H1 (cell line): ENCODE data around the gene DXO. TPM values are rescaled to one million over a fixed set of nuclear protein-coding genes. Genes with fewer than 3 reads are reported as not detected.

ENCODE experiments used
- CTCF ChIA-PET: fragments of 300-600 bp; sonication (Branson Sonifier 250); formaldehyde crosslinking; loops from one replicate; lab custom pipeline; 2021; ENCODE audit not compliant: partially characterized antibody; lab: Charles Lee
- POLR2A ChIA-PET: fragments of 300-600 bp; sonication (Branson Sonifier 250); formaldehyde crosslinking; loops from one replicate; lab custom pipeline; 2021; ENCODE audit warnings: inconsistent platforms; ENCODE audit not compliant: partially characterized antibody; lab: Charles Lee
- DNase-seq, 2 experiments: peaks; one replicate each; pipeline versions ENCODE4 v3.0.0 to v3.0.0-alpha.2; 2010 to 2022; ENCODE audit warnings: low spot score in 2 of 2, low read depth in 1 of 2, mixed read lengths in 1 of 2
- FAIRE-seq: peaks from 2 replicates; lab custom pipeline; 2011; peaks lifted over from hg19 to GRCh38; lab: Jason Lieb, UNC
- H2AFZ ChIP-seq: 2 replicates; pipeline ENCODE4 v1.8.1; 2012; ENCODE audit warnings: low read length, inconsistent platforms
- H2AK5ac ChIP-seq: 2 replicates; pipeline ENCODE4 v1.6.1; 2013; ENCODE audit warnings: low read depth, low read length
- H2BK120ac ChIP-seq: replicated peaks from 2 replicates; pipeline ENCODE3; 2013; ENCODE audit warnings: low read depth, low read length, inconsistent platforms
- H2BK12ac ChIP-seq: 2 replicates; pipeline ENCODE4 v1.6.1; 2013; ENCODE audit warnings: low read depth, low read length
- H2BK15ac ChIP-seq: 2 replicates; pipeline ENCODE4 v1.6.1; 2013; ENCODE audit warnings: low read length
- H2BK20ac ChIP-seq: 2 replicates; pipeline ENCODE4 v1.6.1; 2013; ENCODE audit warnings: low read length
- H2BK5ac ChIP-seq: 2 replicates; pipeline ENCODE4 v1.6.1; 2013; ENCODE audit warnings: low read depth, low read length
- H3K14ac ChIP-seq: 2 replicates; pipeline ENCODE4 v1.6.1; 2013; ENCODE audit warnings: inconsistent platforms; ENCODE audit not compliant: insufficient read length
- H3K18ac ChIP-seq: 2 replicates; pipeline ENCODE4 v1.6.1; 2013; ENCODE audit warnings: low read length; ENCODE audit errors: extremely low read depth
- H3K23ac ChIP-seq: 2 replicates; pipeline ENCODE4 v1.6.1; 2013; ENCODE audit warnings: inconsistent platforms; ENCODE audit not compliant: insufficient read length
- H3K23me2 ChIP-seq: 2 replicates; pipeline ENCODE4 v1.6.1; 2013; ENCODE audit warnings: low read depth, low read length
- H3K27ac ChIP-seq: 2 replicates; pipeline ENCODE4 v1.6.1; 2011; ENCODE audit warnings: low read depth, low read length, inconsistent platforms
- H3K27me3 ChIP-seq, 4 experiments: replicated peaks in 1 of 4; 1 replicate in 1 of 4; 2 replicates in 3 of 4; pipeline versions ENCODE4 v1.6.1 to v1.8.1; 2011 to 2013; ENCODE audit warnings: low read length in 3 of 4, mild to moderate bottlenecking in 3 of 4, inconsistent platforms in 2 of 4, mixed read lengths in 2 of 4, moderate library complexity in 1 of 4; ENCODE audit not compliant: control insufficient read depth in 3 of 4, insufficient read depth in 3 of 4; ENCODE audit errors: extremely low read depth in 1 of 4
- H3K36me3 ChIP-seq, 4 experiments: 2 replicates each; pipeline versions ENCODE4 v1.6.1 to v1.8.1; 2011 to 2013; ENCODE audit warnings: mild to moderate bottlenecking in 4 of 4, low read length in 3 of 4, moderate library complexity in 2 of 4, control low read depth in 1 of 4, inconsistent platforms in 1 of 4; ENCODE audit not compliant: insufficient read depth in 4 of 4, control insufficient read depth in 2 of 4
- H3K4ac ChIP-seq: replicated peaks from 2 replicates; pipeline ENCODE3; 2013; ENCODE audit warnings: low read length, low read depth, mixed read lengths, inconsistent platforms; ENCODE audit not compliant: insufficient read length
- H3K4me1 ChIP-seq, 4 experiments: replicated peaks in 1 of 4; 1 replicate in 1 of 4; 2 replicates in 3 of 4; pipeline versions ENCODE4 v1.6.1 to v1.8.1; 2011 to 2013; ENCODE audit warnings: low read length in 3 of 4, inconsistent platforms in 2 of 4, mixed read lengths in 1 of 4; ENCODE audit not compliant: insufficient read depth in 4 of 4, control insufficient read depth in 3 of 4
- H3K4me2 ChIP-seq, 2 experiments: 2 replicates each; pipeline versions ENCODE4 v1.6.1 to v1.8.1; 2011 to 2013; ENCODE audit warnings: low read depth in 2 of 2, low read length in 2 of 2, control low read depth in 1 of 2, inconsistent platforms in 1 of 2, mild to moderate bottlenecking in 1 of 2; ENCODE audit not compliant: insufficient read depth in 1 of 2
- H3K4me3 ChIP-seq, 4 experiments: fragments of 200-600, 300-600 bp in 1 of 4; sonication (generic), shearing (Covaris generic), sonication (Bioruptor Twin) in 1 of 4; 2 replicates each; pipeline versions ENCODE4 v1.5.1 to v1.8.1; 2011 to 2016; ENCODE audit warnings: low read length in 4 of 4, low read depth in 3 of 4, control low read depth in 2 of 4, inconsistent platforms in 2 of 4, mild to moderate bottlenecking in 2 of 4, mixed read lengths in 1 of 4, moderate library complexity in 1 of 4; ENCODE audit not compliant: insufficient read depth in 2 of 4; ENCODE audit errors: extremely low read depth in 1 of 4
- H3K56ac ChIP-seq: replicated peaks from 2 replicates; pipeline ENCODE3; 2013; ENCODE audit warnings: low read depth, mild to moderate bottlenecking, mixed read lengths, low read length, inconsistent platforms; ENCODE audit not compliant: insufficient read length
- H3K79me1 ChIP-seq: 2 replicates; pipeline ENCODE4 v1.6.1; 2013; ENCODE audit warnings: low read depth, low read length, control low read depth
- H3K79me2 ChIP-seq, 2 experiments: 2 replicates each; pipeline versions ENCODE4 v1.6.1 to v1.8.1; 2012 to 2013; ENCODE audit warnings: low read length in 2 of 2, mild to moderate bottlenecking in 2 of 2, inconsistent platforms in 1 of 2; ENCODE audit not compliant: insufficient read depth in 2 of 2, control insufficient read depth in 1 of 2
- H3K9ac ChIP-seq, 4 experiments: replicated peaks in 1 of 4; 1 replicate in 1 of 4; 2 replicates in 3 of 4; pipeline versions ENCODE4 v1.6.1 to v1.8.1; 2011 to 2013; ENCODE audit warnings: low read depth in 3 of 4, low read length in 3 of 4, control low read depth in 2 of 4, mild to moderate bottlenecking in 2 of 4, moderate library complexity in 2 of 4, inconsistent platforms in 1 of 4; ENCODE audit errors: extremely low read depth in 1 of 4
- H3K9me3 ChIP-seq, 2 experiments: 2 replicates each; pipeline versions ENCODE4 v1.6.1 to v1.8.1; 2012 to 2013; ENCODE audit warnings: mild to moderate bottlenecking in 2 of 2, moderate library complexity in 2 of 2, control low read depth in 1 of 2, inconsistent platforms in 1 of 2, low read depth in 1 of 2, low read length in 1 of 2, mixed read lengths in 1 of 2; ENCODE audit not compliant: insufficient read depth in 2 of 2
- H4K20me1 ChIP-seq, 2 experiments: replicated peaks in 1 of 2; 2 replicates each; pipeline versions ENCODE3 to v1.8.1; 2011 to 2013; ENCODE audit warnings: inconsistent platforms in 2 of 2, low read length in 2 of 2, mild to moderate bottlenecking in 1 of 2; ENCODE audit not compliant: insufficient read depth in 2 of 2, control insufficient read depth in 1 of 2
- H4K5ac ChIP-seq: 2 replicates; pipeline ENCODE4 v1.6.1; 2013; ENCODE audit warnings: low read length, low read depth, mixed read lengths, inconsistent platforms; ENCODE audit not compliant: insufficient read length
- H4K8ac ChIP-seq: 2 replicates; pipeline ENCODE4 v1.8.0; 2013; ENCODE audit warnings: mild to moderate bottlenecking, moderate library complexity, low read length, inconsistent platforms; ENCODE audit not compliant: insufficient read depth; ENCODE audit errors: extremely low read depth
- H4K91ac ChIP-seq: replicated peaks from 2 replicates; pipeline ENCODE3; 2013; ENCODE audit warnings: low read length, mixed read lengths, inconsistent platforms; ENCODE audit not compliant: insufficient read length
- GABPA ChIP-seq: IDR thresholded peaks from 2 replicates; pipeline ENCODE4 v1.6.1; 2011; ENCODE audit warnings: mild to moderate bottlenecking, low read length, moderate library complexity, borderline replicate concordance; ENCODE audit not compliant: insufficient read depth
- SUZ12 ChIP-seq: fragments of 200-600 bp; sonication (generic); IDR thresholded peaks from 2 replicates; pipeline ENCODE4 v1.6.1; 2012; ENCODE audit warnings: mild to moderate bottlenecking, inconsistent platforms, low read length, moderate library complexity, mixed read lengths
- WGBS, 2 experiments: shearing (Covaris generic) in 1 of 2; methylation state at CpG; one replicate each; pipeline versions ENCODE4 v1.1.6 to v1.1.7; 2013 to 2015; ENCODE audit warnings: low lambda C conversion rate in 2 of 2, mixed read lengths in 2 of 2, inconsistent platforms in 1 of 2, low coverage in 1 of 2, missing lambda C conversion rate in 1 of 2; ENCODE audit not compliant: insufficient replicate concordance in 2 of 2, insufficient coverage in 1 of 2, insufficient read length in 1 of 2; ENCODE audit errors: extremely low coverage in 1 of 2, missing lambda C conversion rate in 1 of 2; 5-methylcytosine and 5-hydroxymethylcytosine counted together
- polyA plus RNA-seq, 7 experiments: library from polyadenylated mRNA; depleted of rRNA in 3 of 7; stranded (reverse) in 5 of 7; unstranded in 2 of 7; fragments of >200 nt in 5 of 7; fragments of 200-250 nt in 2 of 7; gene quantifications; 1 replicate in 5 of 7; 2 replicates in 1 of 7; 4 replicates in 1 of 7; pipeline versions ENCODE4 v1.2.1 to v1.2.3, GENCODE V29; 2011 to 2013; ENCODE audit warnings: missing spikeins in 2 of 7, mixed read lengths in 2 of 7
- total RNA-seq: library from RNA; stranded (reverse); fragmentation: NEBNext Ultra II Directional; extraction: Animal tissue kit (Norgen Biotek cat#: 25700); gene quantifications from 2 replicates; pipeline ENCODE4 v1.2.1, GENCODE V29; 2021
- TF ChIP-seq, protein P1 (sequence below): IDR thresholded peaks from 2 replicates; pipeline ENCODE4 v1.6.1; 2012; ENCODE audit warnings: inconsistent platforms

DXO gene
- total and polyA plus RNA-seq, 2 of the 8 experiments (the other 6 are each of a cell fraction or from before 2014, with no cell fraction given), result 14.7 to 23.9 TPM

DNA sequence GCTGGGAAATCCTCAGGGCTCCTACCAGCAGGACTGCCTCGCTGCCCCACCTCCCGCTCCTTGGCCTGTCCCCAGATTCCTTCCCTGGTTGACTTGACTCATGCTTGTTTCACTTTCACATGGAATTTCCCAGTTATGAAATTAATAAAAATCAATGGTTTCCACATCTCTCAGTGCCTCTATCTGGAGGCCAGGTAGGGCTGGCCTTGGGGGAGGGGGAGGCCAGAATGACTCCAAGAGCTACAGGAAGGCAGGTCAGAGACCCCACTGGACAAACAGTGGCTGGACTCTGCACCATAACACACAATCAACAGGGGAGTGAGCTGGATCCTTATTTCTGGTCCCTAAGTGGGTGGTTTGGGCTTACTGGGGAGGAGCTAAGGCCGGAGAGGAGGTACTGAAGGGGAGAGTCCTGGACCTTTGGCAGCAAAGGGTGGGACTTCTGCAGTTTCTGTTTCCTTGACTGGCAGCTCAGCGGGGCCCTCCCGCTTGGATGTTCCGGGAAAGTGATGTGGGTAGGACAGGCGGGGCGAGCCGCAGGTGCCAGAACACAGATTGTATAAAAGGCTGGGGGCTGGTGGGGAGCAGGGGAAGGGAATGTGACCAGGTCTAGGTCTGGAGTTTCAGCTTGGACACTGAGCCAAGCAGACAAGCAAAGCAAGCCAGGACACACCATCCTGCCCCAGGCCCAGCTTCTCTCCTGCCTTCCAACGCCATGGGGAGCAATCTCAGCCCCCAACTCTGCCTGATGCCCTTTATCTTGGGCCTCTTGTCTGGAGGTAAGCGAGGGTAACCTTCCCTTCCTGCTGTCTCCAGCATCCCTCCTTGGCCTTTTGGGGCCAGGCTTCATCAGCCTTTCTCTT, 26.2 kb downstream of the DXO start, which contains the start of gene CFB:
Gene CFB, plus strand, starts transcription at position 589 of the 863 bp plus-strand sequence. Its CDS starts 127 bp downstream, at position 716.
- Histone ChIP-seq H3K27ac (no peak within 1 kb of the TSS), H3K4me2 (no peak within 1 kb of the TSS)
- no peak for FAIRE-seq

More for the DNA sequence above, 26.2 kb downstream of the DXO start, which contains the start of gene CFB:
- H4K8ac ChIP-seq, result peak within 1 kb of the TSS; percentile 64; the same call in 1 of the 2 replicates
- H3K9ac ChIP-seq, result no peak within 1 kb of the TSS
- H2BK12ac ChIP-seq, result no peak within 1 kb of the TSS
- H3K18ac ChIP-seq, result no peak within 1 kb of the TSS
- CTCF ChIA-PET, result interaction anchor here (0.7 to 2.0 kb wide), 6 partner anchors 10 to 102 kb away, joined by 3 to 6 read pairs (median 3); no protein-coding TSS in a partner anchor
- H3K4me3 ChIP-seq, result no peak within 1 kb of the TSS
- no peak within 1 kb of the TSS for H4K5ac ChIP-seq
- no peak within 1 kb of the TSS for H2AFZ ChIP-seq
- DNase-seq, result no peak
- 79% methylated on average over 11 of the region's 11 CpGs; no CpG with 5 or more reads in 1 of the 2 experiments for WGBS, 2 experiments
- H3K56ac ChIP-seq, result no peak within 1 kb of the TSS
- H3K27me3 ChIP-seq, result peaks cover 0 to 11% (median 2%) of the 10 kb centered on the region in 4 experiments; a peak in 3 of 7 replicates
- H3K79me1 ChIP-seq, result no peaks in the 10 kb centered on the region
- H3K79me2 ChIP-seq, result no peaks in the 10 kb centered on the region
- no peak within 1 kb of the TSS for H2BK5ac ChIP-seq
- TF ChIP-seq, protein P1, sequence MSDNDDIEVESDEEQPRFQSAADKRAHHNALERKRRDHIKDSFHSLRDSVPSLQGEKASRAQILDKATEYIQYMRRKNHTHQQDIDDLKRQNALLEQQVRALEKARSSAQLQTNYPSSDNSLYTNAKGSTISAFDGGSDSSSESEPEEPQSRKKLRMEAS, result no peak
- TF ChIP-seq SUZ12 (no peak), GABPA (no peak)
- TF ChIP-seq, all 59 proteins: peak for 0
- H3K4me1 ChIP-seq, result peaks cover 0 to 2% (median 0%) of the 10 kb centered on the region in 4 experiments; a peak in 1 of 7 replicates
- POLR2A ChIA-PET, result interaction anchor here (0.6 to 3.4 kb wide), 14 partner anchors 9 to 282 kb away, joined by 3 to 16 read pairs (median 4); partner anchors contain the start of genes DXO, NELFE and SKIC2
- H4K91ac ChIP-seq, result no peak within 1 kb of the TSS
- no peaks in the 10 kb centered on the region for H3K9me3 ChIP-seq
- H3K23me2 ChIP-seq, result no peaks in the 10 kb centered on the region
- H2BK120ac ChIP-seq, result no peak within 1 kb of the TSS
- H2BK15ac ChIP-seq, result 0 out of 2 replicates have a peak within 1 kb of the TSS, but pooled peaks have one; percentile 29
- no peak within 1 kb of the TSS for H2BK20ac ChIP-seq
- no peak within 1 kb of the TSS for H2AK5ac ChIP-seq
- no peak within 1 kb of the TSS for H3K4ac ChIP-seq
- peaks cover 0 to under 1% (median 0%) of the 10 kb centered on the region in 4 experiments; a peak in 1 of 8 replicates for H3K36me3 ChIP-seq
- H3K14ac ChIP-seq, result no peak within 1 kb of the TSS
- H4K20me1 ChIP-seq, result no peaks in the 10 kb centered on the region
- H3K23ac ChIP-seq, result no peak within 1 kb of the TSS
